GM21723 (cell line): Measurements from ENCODE around the gene REP15.
"Not testable (repeated sequence)": the region's sequence is repeated elsewhere in the genome, so short reads cannot be mapped to it uniquely, and the experiment has no call there.

Source experiments
- ATAC-seq: cut with Tn5 transposase; IDR thresholded peaks from one replicate; pipeline ENCODE4 v1.9.1; 2021; ENCODE audit warnings: mild to moderate bottlenecking, moderate library complexity; ENCODE audit not compliant: unreplicated experiment

The REP15 gene

DNA sequence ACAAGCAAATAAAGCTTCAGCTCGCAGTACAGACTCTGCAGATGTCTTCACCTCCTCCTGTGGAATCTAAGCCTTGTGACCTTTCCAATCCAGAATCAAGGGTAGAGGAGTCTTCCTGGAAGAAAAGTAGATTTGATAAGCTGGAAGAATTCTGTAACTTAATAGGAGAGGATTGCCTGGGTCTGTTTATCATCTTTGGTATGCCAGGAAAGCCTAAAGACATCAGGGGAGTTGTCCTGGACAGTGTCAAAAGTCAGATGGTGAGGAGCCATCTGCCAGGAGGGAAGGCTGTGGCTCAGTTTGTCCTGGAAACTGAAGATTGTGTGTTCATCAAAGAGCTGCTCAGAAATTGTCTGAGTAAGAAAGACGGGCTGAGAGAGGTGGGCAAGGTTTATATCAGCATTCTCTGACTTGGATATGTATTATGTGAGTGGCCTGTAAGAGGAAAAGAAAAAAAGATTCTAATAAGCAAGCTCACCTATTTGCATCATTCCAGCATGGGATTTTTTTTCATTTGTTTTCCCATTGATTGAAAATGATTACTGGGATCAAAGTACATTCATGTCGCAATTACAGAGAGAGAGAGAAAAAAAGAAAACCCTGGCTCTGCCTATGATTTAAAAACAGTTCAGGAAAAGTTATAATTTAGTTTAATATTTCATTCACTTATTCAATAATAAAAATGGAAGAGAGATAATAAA, 767 bp downstream of the REP15 start:
- no peak for ATAC-seq

GRCh38 chr12:27703720-27704452, 7.6 kb downstream of the REP15 start:
- peak; percentile 92 for ATAC-seq

GRCh38 chr12:27705263-27705662, 9.0 kb downstream of the REP15 start:
- ATAC-seq, result no peak

- ATAC-seq, result no peak
Observed at GRCh38 chr12:27707216-27707615, 11.0 kb downstream of the REP15 start.

DNA sequence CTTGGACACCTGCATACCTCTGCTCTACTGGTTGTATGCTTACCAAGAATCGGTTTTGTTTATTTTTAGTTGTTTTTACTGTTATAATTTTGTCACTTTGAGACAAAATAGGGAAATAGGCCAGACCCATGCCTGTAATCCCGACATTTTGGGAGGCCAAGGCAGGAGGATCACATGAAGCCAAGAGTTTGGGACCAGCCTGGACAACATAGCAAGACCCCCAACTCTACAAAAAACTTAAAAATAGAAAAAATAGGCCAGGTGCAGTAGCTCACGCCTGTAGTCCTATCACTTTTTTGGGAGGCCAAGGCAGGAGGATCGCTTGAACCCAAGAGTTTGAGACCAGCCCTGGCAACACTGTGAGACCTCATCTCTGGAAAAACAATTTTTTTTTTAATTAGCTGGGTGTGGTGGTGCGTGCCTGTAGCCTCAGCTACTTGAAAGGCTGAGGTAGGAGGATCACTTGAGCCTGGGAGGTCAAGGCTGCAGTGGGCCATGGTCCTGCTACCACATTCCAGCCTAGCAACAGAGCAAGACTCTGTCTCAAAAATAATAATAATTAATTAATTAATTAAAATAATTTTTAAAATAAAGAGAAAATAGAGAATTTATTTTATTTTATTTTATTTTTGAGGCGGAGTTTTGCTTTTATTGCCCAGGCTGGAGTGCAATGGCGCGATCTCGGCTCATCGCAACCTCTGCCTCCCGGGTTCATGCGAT, 13.1 kb downstream of the REP15 start:
- no peak for ATAC-seq

- peak; percentile 40 for ATAC-seq
Observed at GRCh38 chr12:27709932-27710591, 13.8 kb downstream of the REP15 start.

DNA sequence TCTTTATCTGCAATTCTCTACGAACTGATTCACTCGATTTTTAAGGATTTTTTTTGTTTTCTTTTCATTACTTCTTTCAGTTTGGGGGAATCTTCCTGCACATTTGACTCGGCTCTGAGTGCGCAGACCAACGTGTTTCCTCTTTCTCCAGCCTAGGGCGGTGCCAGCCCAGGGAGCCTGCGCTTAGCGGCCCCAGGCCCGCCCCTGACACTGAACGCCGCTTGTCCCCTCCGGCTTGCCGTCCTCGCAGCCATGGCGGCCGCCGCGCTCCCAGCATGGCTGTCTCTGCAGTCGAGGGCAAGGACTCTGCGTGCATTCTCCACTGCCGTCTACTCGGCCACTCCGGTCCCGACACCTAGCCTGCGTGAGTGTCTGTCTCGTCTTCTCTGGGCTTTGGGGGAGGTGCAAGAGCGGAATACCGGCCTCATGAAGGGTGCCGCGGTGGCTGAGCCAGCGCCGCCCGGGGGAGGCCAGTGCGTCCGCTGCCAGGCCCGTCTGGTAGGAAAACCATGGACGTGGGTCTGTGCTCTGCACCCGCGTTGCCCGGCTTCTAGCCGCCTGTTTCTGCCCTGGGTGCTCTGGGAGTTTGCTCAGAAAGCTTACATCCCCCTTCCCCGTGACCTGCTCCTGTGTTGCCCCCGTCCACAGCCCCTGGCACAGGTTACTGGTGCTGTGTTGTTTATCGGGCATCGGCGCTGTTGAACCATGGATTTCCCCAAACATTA, 14.5 kb downstream of the REP15 start, which contains the start of gene MRPS35:
MRPS35 (plus strand) TSS at position 241 of the 725 bp plus-strand sequence; CDS start at position 253, 12 bp downstream.
- ATAC-seq, result peak; percentile 97

DNA sequence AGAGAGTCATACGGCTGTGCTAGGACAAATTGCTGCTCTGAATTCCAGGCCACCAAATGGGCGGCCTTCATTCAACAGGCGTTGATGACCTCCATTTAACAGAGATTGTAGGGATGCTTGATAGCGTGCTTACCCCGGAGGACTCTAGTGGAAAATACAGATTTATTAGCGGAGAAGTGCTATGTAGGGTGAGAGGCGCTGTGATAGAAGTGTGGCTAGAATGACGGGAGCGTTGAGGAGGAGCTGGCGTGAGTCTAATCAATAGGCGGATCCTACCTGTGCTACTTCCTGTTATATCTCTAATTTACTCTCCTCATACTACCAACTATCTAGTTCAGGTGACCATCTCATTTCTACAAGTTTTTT, 15.1 kb downstream of the REP15 start:
- peak; percentile 24 for ATAC-seq

- ATAC-seq, result no peak
Observed at GRCh38 chr12:27711967-27712366, 15.7 kb downstream of the REP15 start.

DNA sequence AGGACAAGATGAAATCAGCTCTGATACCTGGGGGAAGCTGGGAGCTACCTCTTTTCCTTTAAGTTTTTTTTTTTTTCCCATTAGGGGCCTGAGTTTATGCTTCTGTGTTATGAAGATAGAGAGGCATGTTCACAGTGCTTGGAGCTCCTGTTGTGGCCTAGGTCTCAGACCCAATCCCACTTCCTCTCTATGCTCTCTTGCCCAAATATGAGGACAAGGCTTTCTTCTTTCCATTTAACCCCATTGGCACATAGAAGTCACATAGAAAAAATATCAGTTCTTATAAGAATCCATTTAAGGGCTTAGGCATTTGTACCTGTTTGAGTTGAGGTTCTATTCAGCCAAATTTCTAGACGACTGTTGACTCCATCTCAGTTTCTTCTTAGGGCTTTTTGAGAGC, 27.0 kb downstream of the REP15 start:
- ATAC-seq, result no peak

GRCh38 chr12:27730097-27730588, 33.9 kb downstream of the REP15 start:
- ATAC-seq, result no peak

DNA sequence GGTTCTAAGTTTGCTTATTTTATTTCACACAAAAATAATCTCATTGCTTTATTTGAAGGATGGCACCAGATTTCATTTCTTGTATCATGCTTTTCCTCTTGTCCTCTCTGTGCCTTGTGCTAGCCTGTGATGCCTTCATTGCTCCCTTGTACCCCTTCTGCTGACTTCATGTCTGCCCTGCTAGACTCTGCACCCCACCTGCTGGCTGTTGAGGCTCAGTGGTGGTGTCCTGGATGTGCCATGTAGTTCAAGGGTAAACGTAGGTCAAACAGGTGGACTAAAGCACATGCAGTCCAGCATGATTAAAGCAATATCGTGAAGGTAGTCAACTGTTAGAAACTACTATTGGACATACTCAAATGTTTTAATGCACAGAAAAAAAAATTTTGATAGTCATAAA, 36.0 kb downstream of the REP15 start:
- peak; percentile 62 for ATAC-seq

DNA sequence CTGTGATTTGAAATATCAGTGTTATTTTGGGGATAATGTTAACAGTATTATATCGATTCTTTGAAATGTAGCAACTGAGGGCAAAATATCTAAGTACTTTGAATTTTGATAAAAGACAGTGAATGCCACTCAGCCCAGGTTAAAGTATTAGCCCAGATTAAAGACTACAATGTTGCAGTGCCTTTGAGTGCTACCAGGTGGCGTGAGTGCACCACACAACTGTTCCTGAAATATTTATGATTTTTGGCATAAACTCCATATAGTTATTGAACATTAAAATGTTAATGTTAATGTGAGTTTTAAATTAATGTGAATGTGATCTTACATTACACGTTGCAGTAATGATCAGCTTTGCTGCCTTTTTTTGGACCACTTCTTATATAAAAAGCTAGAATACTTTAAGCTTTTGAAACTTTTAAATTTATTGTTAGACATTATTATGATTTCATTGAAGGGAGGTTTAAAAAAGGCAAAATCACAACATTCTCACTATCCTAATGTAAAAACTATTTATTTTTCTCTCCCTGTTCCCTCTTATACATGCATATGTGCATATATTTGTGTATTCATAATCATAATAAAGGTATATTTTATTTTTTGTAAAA, 36.9 kb downstream of the REP15 start:
- ATAC-seq, result peak; percentile 72

DNA sequence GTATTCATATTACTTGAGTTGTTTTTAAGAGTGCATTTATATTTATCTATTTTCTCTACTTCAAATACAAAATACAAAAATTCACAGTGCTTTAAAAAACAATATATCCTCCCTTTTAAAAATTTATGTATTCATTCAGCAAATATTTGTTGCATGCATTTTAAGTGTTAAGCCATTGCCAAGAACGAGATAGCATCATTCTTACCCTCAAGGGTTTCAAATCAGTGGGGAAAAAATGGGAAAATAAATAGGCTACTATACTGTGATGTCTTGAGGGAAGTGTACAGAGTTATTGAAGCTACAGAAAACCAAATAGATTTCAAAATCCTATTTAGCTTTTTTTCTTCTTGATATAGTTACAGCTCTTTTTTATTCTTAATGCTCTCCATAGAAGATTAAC, 37.5 kb downstream of the REP15 start:
- ATAC-seq, result no peak

DNA sequence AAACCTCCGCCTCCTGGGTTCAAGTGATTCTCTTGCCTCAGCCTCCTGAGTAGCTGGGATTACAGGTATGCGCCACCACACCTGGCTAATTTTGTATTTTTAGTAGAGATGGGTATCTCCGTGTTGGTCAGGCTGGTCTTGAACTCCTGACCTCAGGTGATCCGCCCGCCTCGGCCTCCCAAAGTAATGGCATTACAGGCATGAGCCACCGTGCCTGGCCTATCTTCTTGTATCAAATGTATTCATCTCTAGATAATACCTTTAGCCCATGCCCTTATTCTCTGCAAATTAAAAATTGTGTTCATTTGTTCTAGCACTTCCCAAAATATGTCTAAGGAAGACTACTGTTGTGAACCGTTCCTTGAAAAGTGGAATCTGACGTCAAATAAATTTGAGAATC, 38.1 kb downstream of the REP15 start:
- ATAC-seq, result not testable (repeated sequence)

DNA sequence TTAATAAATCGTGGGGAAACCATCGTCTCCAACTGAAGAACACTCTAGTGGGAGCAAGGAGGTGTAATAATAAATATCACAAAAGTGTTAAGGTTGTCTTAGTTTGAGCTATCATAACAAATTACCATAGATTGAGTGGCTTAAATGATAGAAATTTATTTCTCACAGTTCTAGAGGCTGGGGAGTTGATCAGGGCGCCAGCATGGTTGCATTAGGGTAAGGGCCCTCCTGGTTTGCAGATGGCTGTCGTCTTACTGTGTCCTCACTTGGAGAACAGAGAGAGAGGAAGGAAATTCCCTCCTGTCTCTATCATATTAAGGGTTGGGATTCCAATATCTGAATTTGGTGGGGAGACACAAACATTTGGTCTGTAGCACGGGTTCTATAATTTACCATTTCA, 47.4 kb downstream of the REP15 start:
- ATAC-seq, result no peak

GRCh38 chr12:27745734-27746133, 49.5 kb downstream of the REP15 start:
- not testable (repeated sequence) for ATAC-seq
